Stimulated activated CD4-positive, alpha-beta T cell treated with anti-CD3 and anti-CD28 coated beads, Interleukin-4, amount 100 ng/mL, for 48 hours (primary cell): ENCODE measurements around the gene PTPRM.

Source experiments
- DNase-seq, 2 donors: peaks; one replicate each; pipeline ENCODE4 v3.0.0-alpha.2; 2020; ENCODE audit warnings: low read depth in 2 of 2

The PTPRM gene

GRCh38 chr18:8361941-8362471 is 794.9 kb downstream of the PTPRM start:
- DNase-seq = no peak

DNA sequence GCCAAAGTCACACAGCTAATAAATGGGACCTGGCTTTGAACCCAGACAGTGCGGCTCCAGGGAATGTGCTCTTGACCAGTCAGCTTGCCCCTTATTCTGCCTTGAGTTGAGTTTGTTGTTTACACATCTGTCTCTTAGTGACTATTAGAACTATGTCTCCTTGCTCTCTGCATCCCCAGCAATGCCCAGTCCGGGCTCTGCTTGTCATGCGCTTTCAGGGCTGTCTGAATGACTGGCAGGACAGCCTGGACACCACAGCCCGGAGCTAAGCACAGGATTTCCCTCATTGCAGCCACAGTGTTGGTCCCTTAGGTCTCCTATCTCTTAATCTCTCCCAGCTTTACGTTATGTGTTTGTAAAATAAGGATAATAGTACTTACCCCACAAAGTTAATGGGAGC is 795.7 kb downstream of the PTPRM start:
- no peak for DNase-seq

DNA sequence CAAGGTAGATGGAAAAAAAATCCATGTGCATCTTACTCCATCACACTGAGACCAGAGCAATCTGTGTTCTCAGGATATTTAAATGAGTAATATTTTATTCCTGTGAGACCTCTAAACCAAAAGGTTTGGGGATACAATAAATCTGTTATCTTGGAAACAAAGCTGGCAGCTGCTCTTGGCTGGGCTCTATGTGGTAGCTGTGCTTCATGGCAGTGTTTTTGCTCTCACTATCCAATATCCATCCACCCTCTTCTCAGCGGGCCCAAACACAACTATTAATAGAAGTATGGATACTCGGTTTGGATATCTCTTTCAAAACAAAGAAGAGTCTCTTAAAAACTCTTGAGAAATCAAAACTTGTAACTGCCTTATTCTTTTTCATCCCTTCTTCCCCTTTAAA is 797.3 kb downstream of the PTPRM start:
- no peak for DNase-seq

DNA sequence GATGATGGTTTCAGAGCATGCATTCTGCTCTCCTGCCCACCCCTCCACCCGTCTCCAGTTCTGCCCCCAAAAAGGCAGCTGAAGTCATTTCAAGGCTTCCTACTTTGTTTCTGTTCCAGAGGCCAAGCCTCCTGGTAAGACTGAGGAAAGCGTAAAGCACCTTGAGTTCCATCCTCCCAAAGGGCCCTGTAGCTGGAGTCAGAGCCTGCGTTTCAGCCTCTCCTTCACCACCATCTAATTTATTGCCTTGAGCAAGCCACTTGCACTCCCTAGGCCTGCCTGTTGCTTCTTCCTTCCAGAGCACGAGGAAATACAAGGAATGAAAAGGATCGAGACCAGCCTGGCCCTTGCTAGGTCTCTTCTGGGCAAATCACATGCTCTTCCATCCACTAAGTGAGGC is 797.9 kb downstream of the PTPRM start:
- no peak for DNase-seq

DNA sequence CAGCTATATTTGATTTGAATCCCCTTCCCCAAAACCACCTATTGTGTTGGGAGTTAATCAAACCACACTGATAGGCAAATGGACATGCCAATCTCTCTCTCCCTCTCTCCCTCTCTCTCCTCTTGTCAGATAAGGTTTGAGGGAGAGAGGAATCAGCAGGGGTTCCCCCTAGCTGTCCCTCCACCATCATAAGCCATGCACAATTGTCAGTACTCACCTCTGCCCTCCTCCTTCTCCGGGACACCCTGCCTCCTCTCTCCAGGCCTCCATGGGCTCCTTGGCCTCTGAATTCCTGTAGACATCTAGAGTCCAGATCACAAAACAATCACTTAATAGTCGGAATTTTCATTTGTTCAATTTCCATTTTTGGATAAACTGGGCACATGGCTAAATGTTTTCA is 798.4 kb downstream of the PTPRM start:
- no peak for DNase-seq

- DNase-seq = no peak
These were observed 799.0 kb downstream of the PTPRM start for GRCh38 chr18:8366070-8366469.

DNA sequence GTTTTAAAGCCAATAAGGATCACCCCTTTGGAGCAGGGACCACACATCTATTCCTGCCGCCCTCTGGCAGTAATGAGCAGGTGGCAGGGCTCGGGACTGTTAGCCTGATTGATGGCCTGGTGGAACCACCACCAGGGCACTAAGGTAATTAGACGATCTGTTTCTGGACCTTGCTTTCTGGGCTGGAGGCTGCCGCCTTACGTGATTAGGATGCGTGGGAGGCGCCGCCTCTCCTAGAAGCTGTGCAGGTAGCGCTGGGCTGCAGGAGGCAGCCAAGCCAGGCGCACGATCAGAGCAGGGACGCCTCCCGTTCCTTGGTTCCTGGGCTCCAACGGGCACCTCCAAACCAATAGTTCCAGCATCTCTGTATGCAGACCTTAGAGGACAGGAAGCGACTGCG is 799.5 kb downstream of the PTPRM start:
- no peak for DNase-seq

- DNase-seq = peak in 1 of 2 donors; percentile 7
These were observed 800.3 kb downstream of the PTPRM start for GRCh38 chr18:8367217-8367988.

- no peak for DNase-seq
These were observed 801.5 kb downstream of the PTPRM start for GRCh38 chr18:8368512-8369217.

- DNase-seq = no peak
These were observed 806.4 kb downstream of the PTPRM start for GRCh38 chr18:8373486-8373885.

DNA sequence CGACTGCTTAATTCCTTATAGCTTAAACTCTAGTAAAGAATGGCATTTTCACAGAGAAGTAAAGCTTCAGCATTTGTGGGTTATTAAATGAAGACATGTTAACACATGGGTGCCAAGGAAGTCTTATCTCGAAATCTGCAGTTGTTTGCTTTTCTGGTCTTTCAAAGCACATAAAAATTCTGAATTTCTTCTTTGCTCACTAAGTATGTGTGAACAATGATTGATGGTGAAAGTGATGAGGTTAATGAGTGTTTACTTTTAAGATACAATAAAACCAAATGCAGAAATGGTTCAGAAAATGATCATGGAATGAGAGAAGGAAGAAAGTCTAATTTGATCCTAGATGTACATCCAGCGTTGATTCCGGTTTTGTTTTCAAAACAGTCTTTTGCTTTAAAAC is 807.6 kb downstream of the PTPRM start:
- no peak for DNase-seq

DNA sequence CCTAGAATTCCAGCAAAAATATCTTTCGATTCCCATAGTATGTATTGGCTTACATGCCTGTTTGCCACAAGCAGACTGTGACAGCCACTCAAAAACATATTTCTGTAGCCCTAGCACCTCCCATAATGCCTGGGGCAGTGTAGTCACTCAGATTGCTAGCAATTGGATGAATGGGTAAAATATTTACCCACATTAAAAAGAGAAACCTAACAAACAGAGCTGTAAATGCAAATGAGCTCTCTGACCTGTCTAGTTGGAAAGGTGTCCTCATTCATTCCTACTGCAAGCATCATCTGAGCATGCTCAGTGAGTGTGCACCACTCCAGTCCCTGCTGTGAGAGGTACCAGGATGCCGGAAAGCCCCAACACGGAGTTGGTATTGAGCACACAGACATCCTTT is 808.1 kb downstream of the PTPRM start:
- no peak for DNase-seq

- DNase-seq = no peak
These were observed 809.0 kb downstream of the PTPRM start for GRCh38 chr18:8376113-8376512.

GRCh38 chr18:8379187-8379941 is 812.2 kb downstream of the PTPRM start:
- DNase-seq = no peak

DNA sequence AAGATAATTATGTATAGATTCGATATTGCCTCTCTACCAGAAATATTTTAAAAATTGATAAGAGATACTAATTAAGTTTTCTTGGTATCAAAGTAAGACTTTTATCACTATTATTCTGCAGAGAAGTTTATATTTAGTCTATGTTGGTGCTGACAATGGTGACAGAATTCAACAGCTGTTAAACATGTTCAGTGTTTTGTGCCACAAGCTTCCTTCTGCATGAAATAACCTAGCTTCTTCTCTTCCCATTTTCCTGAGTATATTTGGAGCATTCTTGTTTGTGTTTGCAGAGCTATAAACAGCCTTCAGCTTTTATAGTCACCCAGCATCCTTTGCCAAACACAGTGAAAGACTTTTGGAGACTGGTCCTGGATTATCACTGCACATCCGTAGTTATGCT is 812.9 kb downstream of the PTPRM start:
- no peak for DNase-seq

- DNase-seq = no peak
These were observed 813.8 kb downstream of the PTPRM start for GRCh38 chr18:8380926-8381325.

DNA sequence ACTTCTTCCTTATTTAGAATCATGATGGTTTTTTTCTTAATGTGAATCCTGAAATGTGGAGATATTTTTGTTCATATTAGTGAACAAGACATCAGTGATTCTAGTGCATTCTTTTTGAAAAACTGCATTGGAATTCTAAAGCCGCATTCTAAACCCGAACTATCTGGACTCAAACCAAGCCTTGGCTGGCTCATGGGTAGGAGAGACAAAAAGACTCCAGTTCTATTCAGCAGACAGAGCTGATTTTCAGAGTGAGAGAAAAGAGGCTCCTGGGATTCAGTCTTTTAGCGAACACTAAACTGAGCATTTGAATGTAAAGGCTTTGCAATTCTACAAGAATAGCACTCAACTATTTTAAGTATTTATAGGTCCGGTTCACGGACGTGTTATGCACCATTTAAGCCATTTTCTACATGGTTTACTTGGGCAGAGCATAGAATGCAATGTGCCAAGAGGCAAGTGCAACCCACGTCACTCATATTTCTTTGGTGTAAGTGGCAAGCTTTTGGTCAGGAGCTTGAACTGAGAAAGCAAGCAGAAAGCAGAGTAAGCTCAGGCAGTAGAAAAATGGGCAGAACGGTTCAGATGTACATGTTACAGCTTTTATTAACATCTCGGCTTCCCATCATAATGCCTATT is 814.8 kb downstream of the PTPRM start:
- DNase-seq = no peak

- DNase-seq = no peak
These were observed 818.3 kb downstream of the PTPRM start for GRCh38 chr18:8385400-8385799.

- no peak for DNase-seq
These were observed 819.7 kb downstream of the PTPRM start for GRCh38 chr18:8386669-8387380.

GRCh38 chr18:8389391-8390340 is 822.5 kb downstream of the PTPRM start:
- peak; percentile 23 to 26 for DNase-seq
